Measurements from ENCODE around the gene LSM4. TPM values are rescaled to one million over a fixed set of nuclear protein-coding genes. Genes with fewer than 3 reads are reported as not detected.
A peak's percentile ranks its signal among the peaks of the same experiment; 100 is the strongest.

The LSM4 gene
- total and polyA plus RNA-seq, 2 of the 13 experiments (the other 11 are each of a cell fraction or from before 2014, with no cell fraction given): 65.8 to 166 TPM

GRCh38 chr19:18292810-18293641, 29.9 kb downstream of the LSM4 start (continued):
- TF ChIP-seq ARNT2 (CRISPR knock-in tag; IDR thresholded peaks at IDR 0.05; ENCODE audit: low read depth): no peak
- no peak for TF ChIP-seq ZNF121 (CRISPR knock-in tag; IDR thresholded peaks at IDR 0.05)
- TF ChIP-seq ZNF703 (CRISPR knock-in tag; IDR thresholded peaks at IDR 0.05; ENCODE audit: borderline replicate concordance): no peak
- 0 out of 2 replicates have a peak, but pooled peaks have one; percentile 22 for TF ChIP-seq ZNF292 (CRISPR knock-in tag; IDR thresholded peaks at IDR 0.05; ENCODE audit: borderline replicate concordance, low read depth)
- TF ChIP-seq, protein P1, sequence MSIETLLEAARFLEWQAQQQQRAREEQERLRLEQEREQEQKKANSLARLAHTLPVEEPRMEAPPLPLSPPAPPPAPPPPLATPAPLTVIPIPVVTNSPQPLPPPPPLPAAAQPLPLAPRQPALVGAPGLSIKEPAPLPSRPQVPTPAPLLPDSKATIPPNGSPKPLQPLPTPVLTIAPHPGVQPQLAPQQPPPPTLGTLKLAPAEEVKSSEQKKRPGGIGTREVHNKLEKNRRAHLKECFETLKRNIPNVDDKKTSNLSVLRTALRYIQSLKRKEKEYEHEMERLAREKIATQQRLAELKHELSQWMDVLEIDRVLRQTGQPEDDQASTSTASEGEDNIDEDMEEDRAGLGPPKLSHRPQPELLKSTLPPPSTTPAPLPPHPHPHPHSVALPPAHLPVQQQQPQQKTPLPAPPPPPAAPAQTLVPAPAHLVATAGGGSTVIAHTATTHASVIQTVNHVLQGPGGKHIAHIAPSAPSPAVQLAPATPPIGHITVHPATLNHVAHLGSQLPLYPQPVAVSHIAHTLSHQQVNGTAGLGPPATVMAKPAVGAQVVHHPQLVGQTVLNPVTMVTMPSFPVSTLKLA (IDR thresholded peaks at IDR 0.05): no peak
- TF ChIP-seq JUND (CRISPR knock-in tag; IDR thresholded peaks at IDR 0.05): no peak
- no peak for TF ChIP-seq FOXC1 (CRISPR knock-in tag; IDR thresholded peaks at IDR 0.05; ENCODE audit: borderline replicate concordance)
- no peak for TF ChIP-seq REPIN1 (CRISPR knock-in tag; IDR thresholded peaks at IDR 0.05; ENCODE audit: borderline replicate concordance, low read depth)
- TF ChIP-seq ZNF775 (CRISPR knock-in tag; IDR thresholded peaks at IDR 0.05; ENCODE audit: borderline replicate concordance): no peak
- no peak for TF ChIP-seq STAT5B (CRISPR knock-in tag; IDR thresholded peaks at IDR 0.05)
- TF ChIP-seq ZNF563 (CRISPR knock-in tag; IDR thresholded peaks at IDR 0.05): 0 out of 2 replicates have a peak, but pooled peaks have one; percentile 41
- no peak for TF ChIP-seq MED1 (CRISPR knock-in tag; IDR thresholded peaks at IDR 0.05)
- TF ChIP-seq MEF2D (CRISPR knock-in tag; IDR thresholded peaks at IDR 0.05): peak; percentile 60; the same call in 1 of the 2 replicates
- TF ChIP-seq LBX2 (CRISPR knock-in tag; IDR thresholded peaks at IDR 0.05; ENCODE audit: borderline replicate concordance): no peak
- no peak for TF ChIP-seq ZNF607 (CRISPR knock-in tag; IDR thresholded peaks at IDR 0.05; ENCODE audit: borderline replicate concordance)
- peak; percentile 57 for TF ChIP-seq ZFY (CRISPR knock-in tag; IDR thresholded peaks at IDR 0.05)
- TF ChIP-seq EED (CRISPR knock-in tag; IDR thresholded peaks at IDR 0.05): no peak
- no peak for TF ChIP-seq NR0B2 (CRISPR knock-in tag; IDR thresholded peaks at IDR 0.05)
- no peak for TF ChIP-seq ZNF44 (CRISPR knock-in tag; IDR thresholded peaks at IDR 0.05)
- no peak for TF ChIP-seq ZBTB1 (CRISPR knock-in tag; IDR thresholded peaks at IDR 0.05; ENCODE audit: borderline replicate concordance)
- TF ChIP-seq PLRG1 (conservative IDR thresholded peaks at IDR 0.05): no peak
- TF ChIP-seq SNRNP70 (IDR thresholded peaks at IDR 0.05; ENCODE audit: low read depth, low read length): no peak
- no peak for TF ChIP-seq ZFP36L1 (CRISPR knock-in tag; IDR thresholded peaks at IDR 0.05)
- TF ChIP-seq MAX (IDR thresholded peaks at IDR 0.05): peak; percentile 9; the same call in 1 of the 2 replicates
- no peak for TF ChIP-seq ZSCAN31 (CRISPR knock-in tag; IDR thresholded peaks at IDR 0.05; ENCODE audit: low read depth)
- TF ChIP-seq, protein P2, sequence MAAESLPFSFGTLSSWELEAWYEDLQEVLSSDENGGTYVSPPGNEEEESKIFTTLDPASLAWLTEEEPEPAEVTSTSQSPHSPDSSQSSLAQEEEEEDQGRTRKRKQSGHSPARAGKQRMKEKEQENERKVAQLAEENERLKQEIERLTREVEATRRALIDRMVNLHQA (CRISPR knock-in tag; IDR thresholded peaks at IDR 0.05): no peak
- TF ChIP-seq KDM1A (CRISPR knock-in tag; IDR thresholded peaks at IDR 0.05): no peak
- TF ChIP-seq ZNF264 (CRISPR knock-in tag; IDR thresholded peaks at IDR 0.05): peak; percentile 60; the same call in 1 of the 2 replicates
- TF ChIP-seq, protein P3, sequence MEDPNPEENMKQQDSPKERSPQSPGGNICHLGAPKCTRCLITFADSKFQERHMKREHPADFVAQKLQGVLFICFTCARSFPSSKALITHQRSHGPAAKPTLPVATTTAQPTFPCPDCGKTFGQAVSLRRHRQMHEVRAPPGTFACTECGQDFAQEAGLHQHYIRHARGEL (CRISPR knock-in tag; IDR thresholded peaks at IDR 0.05): no peak
